T47D (cell line): ENCODE results near the gene TBXAS1.

Experiments
- DNase-seq, 2 experiments: peaks; one replicate each; pipeline versions ENCODE4 v3.0.0 to v3.0.0-alpha.2; 2011 to 2012; ENCODE audit warnings: low read depth in 1 of 2, low spot score in 1 of 2
- JUND ChIP-seq: IDR thresholded peaks from 2 replicates; pipeline ENCODE4 v1.6.1; 2012; ENCODE audit warnings: low read depth
- in situ Hi-C: cut with HindIII; loops from 2 replicates; pipeline ENCODE4 v1.10.0; 2016; ENCODE audit warnings: low sequenced_read_pairs, low pct_unique_long_range_greater_than_20kb

The TBXAS1 gene

DNA sequence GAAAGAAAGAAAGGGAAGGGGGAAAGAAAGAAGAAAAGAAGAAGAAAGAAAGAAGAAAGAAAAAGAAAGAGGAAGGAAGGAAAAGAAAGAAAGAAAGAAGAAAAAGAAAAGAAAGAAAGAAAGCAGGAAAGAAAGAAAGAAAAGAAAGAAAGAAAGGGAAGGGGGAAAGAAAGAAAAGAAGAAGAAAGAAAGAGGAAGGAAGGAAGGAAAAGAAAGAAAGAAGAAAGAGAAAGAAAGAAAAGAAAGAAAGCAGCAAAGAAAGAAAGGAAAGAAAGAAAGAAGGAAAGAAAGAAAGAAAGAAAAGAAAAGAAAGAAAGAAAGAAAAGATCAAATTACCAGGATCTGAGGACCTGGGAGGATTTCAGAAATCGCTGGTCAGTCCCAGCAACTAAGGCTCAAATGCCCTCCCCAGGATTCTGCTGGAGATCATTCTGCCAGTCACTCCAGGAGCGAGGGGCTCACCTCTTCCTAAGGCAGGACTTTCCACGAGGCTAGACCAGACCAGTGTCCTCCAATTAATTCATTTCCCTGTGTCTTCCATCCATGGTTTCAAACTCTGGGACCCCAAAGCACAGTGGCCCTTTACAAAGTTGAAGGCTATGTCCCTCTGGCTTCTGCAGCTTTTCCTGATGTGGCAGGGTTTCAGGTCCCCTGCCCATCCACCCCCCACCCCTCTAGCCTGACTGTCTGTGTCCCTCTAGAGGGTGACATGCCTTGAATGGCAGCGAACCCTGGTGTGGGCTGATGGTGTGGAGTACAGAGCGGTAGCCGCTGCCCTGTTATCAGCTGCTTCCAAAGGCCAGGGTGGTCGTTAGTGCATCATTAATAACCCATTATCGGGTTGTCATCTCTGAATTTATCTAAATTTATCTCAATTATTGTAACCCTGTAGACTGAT, 155.8 kb downstream of the TBXAS1 start:
- in situ Hi-C loops, result no loop called here
- DNase-seq, result no peak
- no peak for TF ChIP-seq JUND

DNA sequence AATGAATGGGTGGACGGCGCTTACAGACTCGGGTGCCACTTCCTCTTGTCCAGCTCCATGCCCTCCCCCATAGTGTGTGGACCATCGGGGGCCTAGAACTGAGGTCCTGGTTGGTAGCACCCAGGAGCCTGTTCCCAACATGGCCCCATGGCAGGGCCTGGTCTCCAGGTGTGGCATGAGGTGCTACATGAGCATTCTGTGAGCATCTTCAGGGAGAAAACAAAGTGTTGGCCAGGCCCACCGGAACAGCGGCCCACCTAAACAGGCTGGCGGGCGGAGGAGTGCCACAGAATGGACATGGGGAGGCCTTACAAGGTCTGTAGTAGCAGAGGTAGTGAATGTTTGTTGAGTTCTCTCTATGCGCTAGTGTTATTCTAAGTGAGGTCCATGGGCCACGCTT, 156.7 kb downstream of the TBXAS1 start:
- in situ Hi-C loops, result no loop called here
- no peak for TF ChIP-seq JUND
- DNase-seq, result no peak

DNA sequence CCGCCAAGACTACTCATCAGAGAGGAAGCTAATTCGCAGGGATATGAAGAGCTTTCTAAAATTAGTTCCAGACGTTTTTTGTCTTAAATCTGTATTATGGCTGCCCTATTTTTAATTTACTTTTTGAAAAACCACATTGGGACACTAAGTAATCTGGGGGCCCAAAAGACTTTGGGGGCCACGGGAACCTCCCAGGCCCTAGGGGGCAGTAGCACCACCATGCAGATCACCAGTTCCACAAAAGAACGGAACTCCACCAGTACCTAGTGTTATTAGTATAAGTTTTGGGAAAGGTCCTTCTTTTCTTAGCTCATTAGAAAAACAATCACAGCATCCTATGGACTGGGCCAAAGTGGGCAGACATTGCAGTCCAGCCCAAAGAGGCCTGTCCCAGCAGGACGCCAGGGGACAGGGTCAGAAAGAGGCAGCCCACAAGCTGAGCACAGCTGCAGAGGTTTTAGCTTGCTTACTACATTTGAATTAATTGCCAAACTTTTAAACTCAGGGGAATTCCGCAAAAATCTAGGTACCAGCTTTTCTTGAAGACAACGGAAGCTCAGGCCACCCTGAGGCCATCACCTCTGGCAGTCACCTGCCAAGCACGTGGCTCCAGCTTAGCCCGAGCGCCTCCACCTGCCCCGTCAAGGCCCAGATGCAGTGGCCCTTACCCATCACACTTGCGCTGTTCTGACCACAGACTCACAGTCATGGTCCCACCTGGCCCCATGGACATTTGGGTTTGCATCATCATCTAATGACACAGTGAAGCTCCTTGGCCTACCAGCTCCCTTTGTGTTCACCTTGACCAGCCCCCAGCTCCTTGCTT, 158.8 kb downstream of the TBXAS1 start:
- no peak for TF ChIP-seq JUND
- in situ Hi-C loops, result no loop called here
- no peak for DNase-seq

DNA sequence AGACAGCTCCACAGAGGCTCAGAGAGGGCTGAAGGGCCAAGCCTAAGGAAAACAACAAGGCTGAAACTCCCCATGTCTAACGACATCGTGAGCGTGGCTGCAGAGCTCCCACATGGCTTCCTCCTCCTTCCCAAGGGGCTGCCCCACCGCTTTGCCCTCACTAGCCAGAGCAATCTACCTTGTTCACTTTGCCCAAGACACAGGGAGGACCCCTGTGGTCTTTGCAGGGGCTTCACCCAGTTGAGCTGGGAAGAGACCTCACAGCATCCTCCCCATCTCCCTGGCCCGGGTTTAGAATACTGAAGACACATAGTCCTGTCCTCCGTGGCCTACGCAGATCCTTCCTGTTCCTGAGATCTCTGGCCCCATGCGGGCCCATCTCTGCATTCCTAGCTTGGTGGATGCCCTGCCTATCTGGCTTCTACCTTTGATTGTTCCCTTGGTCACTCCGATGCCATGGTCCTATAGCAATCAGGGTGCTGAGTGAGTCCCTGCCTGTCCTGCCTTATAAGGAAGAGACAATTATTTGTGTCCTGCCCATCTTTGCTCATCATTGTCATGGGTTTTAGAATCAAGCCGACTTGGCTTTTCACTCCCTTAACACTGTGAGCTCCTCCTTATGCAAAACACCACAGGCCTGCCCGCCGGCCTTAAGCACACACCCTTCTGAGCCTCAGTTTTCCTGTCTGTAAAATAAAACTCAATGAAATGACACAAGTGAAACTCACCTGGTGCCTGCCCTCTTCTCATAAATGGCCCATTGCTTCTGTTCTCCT, 160.5 kb downstream of the TBXAS1 start:
- DNase-seq, result no peak
- in situ Hi-C loops, result no loop called here
- TF ChIP-seq JUND, result no peak

DNA sequence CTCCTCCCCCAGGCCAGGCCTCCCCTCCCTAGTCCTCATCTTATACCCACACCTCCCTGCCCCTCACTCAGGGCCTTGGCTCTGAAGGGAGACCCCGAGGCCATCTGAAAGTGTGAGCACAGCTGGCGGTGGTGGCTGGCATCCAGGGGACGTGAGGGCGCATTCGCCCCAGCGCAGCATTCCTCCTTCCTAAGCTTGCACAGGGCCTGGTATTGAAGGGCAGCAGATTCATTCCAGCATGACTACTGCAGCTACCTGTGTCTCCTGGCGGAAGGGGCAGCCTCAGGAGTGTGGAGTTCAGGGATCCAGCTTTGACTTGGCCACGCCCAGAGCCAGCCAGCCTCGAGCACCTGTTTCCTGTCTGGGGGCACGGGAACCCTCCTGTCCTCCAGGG, 161.1 kb downstream of the TBXAS1 start:
- DNase-seq, result no peak
- no peak for TF ChIP-seq JUND
- in situ Hi-C loops, result no loop called here

DNA sequence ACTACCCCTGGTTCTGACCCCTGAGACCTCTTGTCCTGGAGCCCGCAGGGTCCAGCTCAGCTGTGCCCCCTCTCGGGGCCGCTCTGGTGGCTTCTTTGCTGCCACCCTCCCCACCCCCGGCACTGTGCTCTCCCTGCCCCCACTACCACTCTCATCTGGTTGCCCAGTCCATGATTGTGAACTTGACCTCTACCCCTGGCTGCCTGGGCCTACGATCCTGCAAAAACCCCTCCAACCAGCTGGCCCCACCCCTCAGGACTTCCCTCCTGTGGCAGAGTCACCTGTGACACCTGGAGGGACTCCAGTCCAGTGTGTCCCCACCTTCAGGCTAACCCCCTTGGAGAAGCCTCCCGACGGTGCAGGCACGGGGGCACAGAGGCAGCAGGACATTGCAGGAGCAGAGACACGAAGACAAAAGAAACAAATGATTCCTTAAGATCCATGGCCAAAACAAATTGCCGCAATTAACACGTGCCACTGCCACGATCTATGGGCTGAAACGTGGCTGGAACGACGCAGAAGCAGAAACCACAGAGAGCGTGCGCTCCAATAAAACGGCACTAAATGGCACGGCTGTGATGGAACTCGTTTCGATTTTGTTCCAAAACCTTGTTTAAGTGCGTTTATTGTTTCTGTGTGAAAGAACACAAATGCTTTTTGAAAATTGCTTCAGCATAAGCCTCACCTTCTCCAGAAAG, 161.7 kb downstream of the TBXAS1 start:
- DNase-seq, result no peak
- in situ Hi-C loops, result no loop called here
- no peak for TF ChIP-seq JUND

DNA sequence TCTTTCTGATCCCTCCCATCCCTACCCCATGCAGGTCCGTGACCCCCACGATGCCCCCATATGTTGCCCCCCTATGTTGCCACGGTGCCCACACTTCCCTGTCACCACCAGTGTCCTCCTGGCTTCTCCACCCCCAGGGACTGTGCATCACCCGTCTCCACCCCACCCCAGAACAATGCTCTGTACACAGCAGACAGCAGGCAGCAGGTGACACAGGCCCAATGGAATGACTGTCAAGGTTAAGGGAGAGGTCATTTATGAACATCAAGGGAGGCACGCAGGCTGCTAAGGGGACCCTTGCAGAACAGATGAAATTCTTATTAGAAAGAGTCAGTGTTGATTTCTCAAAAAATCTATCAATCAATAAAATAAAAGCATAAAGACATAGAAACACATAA, 162.2 kb downstream of the TBXAS1 start:
- in situ Hi-C loops, result no loop called here
- no peak for TF ChIP-seq JUND
- DNase-seq, result no peak

DNA sequence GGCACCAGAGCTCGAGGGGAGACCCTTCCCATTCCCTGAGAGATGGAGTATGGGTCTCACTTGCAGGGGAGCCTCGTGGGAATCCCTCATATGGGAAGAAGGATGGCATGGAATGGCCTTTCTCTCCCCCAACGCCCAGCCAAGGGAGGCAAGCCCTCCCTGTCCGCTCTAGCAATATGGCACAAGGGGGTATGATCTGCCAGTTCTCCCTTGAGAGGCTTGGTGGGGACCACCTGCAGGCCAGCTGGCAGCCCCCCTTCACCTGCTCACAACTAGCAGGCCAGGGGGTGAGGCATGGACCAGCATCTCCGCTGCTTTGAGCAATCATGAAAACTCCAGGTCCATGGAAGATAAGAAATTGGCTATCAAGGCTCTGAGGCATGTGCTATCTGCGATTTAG, 162.8 kb downstream of the TBXAS1 start:
- in situ Hi-C loops, result no loop called here
- TF ChIP-seq JUND, result no peak
- DNase-seq, result no peak

DNA sequence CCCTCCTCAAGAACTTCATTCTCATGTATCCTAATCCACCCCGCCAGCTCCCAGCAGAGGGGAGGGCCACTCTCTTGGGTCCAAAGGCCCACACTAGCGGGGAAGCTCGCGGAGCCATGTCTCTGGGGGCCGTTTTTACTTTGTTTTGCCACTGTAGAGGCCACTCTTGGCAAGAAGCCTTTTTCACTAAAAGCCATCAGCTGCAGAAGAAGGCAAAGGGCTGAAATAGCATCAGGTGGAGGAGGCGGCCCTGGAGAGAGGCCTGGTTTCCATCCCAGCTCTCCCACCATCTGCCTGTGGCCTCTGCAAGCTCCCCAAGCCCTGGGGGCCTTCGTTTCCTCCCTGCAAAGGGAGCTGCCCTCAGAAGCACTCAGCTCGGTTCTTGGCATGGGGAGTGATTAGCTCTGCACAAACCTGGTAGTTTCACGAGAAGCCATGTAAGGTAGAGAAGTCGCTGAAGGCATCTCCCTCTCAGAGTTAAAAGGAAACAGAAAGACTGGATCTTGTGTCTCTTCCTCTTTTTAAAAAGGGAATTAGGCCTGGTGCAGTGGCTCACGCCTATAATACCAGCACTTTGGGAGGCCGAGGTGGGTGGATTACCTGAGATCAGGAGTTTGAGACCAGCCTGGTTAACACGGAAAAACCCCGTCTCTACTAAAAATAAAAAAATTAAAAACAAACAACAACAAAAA, 163.4 kb downstream of the TBXAS1 start:
- in situ Hi-C loops, result no loop called here
- no peak for DNase-seq
- TF ChIP-seq JUND, result no peak

DNA sequence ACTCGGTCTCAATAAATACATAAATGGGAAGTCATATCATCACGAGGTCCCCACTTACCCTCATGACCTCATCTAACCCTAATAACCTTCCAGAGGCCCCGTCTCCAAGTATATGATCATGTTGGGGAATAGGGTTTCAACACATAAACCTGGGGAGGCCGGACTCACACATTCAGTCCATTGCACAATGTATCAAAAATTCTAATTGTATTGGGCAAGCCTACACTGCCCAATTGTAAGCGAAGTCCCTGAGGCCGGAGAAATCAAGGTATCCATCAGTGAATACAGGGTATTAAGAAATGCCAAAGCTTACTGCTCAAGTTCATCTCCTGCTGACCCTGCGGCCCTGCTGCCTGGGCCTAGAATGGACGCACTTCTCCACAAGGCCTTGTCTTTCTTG, 164.1 kb downstream of the TBXAS1 start:
- DNase-seq, result no peak
- in situ Hi-C loops, result no loop called here

DNA sequence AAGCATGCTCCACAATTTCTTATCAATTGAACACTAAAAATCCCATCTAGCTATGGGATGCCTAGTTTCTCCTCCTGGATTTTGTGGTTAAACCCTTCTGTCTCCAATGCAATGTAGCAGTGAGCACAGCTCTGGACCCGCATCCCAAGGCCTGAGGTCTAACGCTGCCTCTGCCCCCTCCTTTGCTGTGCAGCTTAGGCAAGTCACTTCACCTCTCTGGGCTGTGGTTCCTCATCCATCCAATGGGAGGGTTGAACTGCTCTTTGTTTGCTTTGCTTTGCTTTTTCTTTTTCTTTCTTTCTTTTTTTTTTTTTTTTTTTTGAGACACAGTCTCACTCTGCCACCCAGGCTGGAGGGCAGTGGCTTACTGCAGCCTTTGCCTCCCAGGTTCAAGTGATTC, 164.5 kb downstream of the TBXAS1 start:
- no peak for TF ChIP-seq JUND
- no peak for DNase-seq
- in situ Hi-C loops, result no loop called here

More for the DNA sequence above, 164.1 kb downstream of the TBXAS1 start:
- no peak for TF ChIP-seq JUND
